Purkinje cell (primary cell): ENCODE measurements around the gene ERCC6L2. TPM values are rescaled to one million over a fixed set of nuclear protein-coding genes. Genes with fewer than 3 reads are reported as not detected.

Experiments
- polyA plus RNA-seq: library from polyadenylated mRNA; unstranded; fragments of >200 nt; fragmentation: Nextera tagmentation; gene quantifications from 2 replicates; pipeline ENCODE4 v1.2.1, GENCODE V29; 2014

Gene ERCC6L2
- polyA plus RNA-seq: 28.9 and 41.4 TPM in 2 replicates

GRCh38 chr9:95875305-95876137 lies at the start of gene ERCC6L2:
TSS of gene ERCC6L2 (plus strand) at chr9:95875691. CDS start at chr9:95876039, 348 bp downstream.

